HEK293 (cell line): ENCODE measurements around the gene DCAKD.
A peak's percentile ranks its signal among the peaks of the same experiment; 100 is the strongest.

Source experiments
- CTCF ChIA-PET: fragments of 350-600 bp; formaldehyde crosslinking; extraction: SDS; loops from one replicate; lab custom pipeline; 2021; ENCODE audit warnings: antibody characterized with exemption; lab: Yijun Ruan, JAX
- POLR2A ChIA-PET: fragments of 300-600 bp; formaldehyde crosslinking; extraction: SDS; loops from one replicate; lab custom pipeline; 2020; ENCODE audit warnings: antibody characterized with exemption, inconsistent platforms; lab: Yijun Ruan, JAX
- H3K27ac ChIP-seq: fragments of 200-500 bp; sonication (Bioruptor generic); 2 replicates; pipeline ENCODE4 v1.5.1; 2014; ENCODE audit warnings: low read depth, low read length, control low read depth, inconsistent platforms; ENCODE audit errors: extremely low read depth
- H3K36me3 ChIP-seq, 2 experiments: fragments of 200-500 bp in 1 of 2; sonication (Bioruptor generic) in 1 of 2; 1 replicate in 1 of 2; 2 replicates in 1 of 2; pipeline ENCODE4 v1.5.1; 2014 to 2017; ENCODE audit warnings: inconsistent platforms in 2 of 2, low read length in 2 of 2; ENCODE audit not compliant: control insufficient read depth in 2 of 2, insufficient read depth in 1 of 2
- H3K4me1 ChIP-seq: fragments of 200-500 bp; sonication (Bioruptor generic); 2 replicates; pipeline ENCODE4 v1.5.1; 2014; ENCODE audit warnings: mild to moderate bottlenecking, low read length, inconsistent platforms; ENCODE audit not compliant: control insufficient read depth, insufficient read depth
- H3K4me3 ChIP-seq: 2 replicates; pipeline ENCODE4 v1.5.1; 2011; ENCODE audit warnings: low read depth, mild to moderate bottlenecking, control low read depth, low read length, moderate library complexity
- H3K9me3 ChIP-seq: fragments of 200-500 bp; sonication (Bioruptor generic); 2 replicates; pipeline ENCODE4 v1.5.1; 2014; ENCODE audit warnings: low read depth, low read length, inconsistent platforms; ENCODE audit not compliant: control insufficient read depth, insufficient read depth
- BCL11A ChIP-seq: fragments of 450-650 bp; formaldehyde crosslinking; IDR thresholded peaks from 2 replicates; pipeline ENCODE4 v1.5.1; 2016; ENCODE audit warnings: low read depth, missing biosample characterization, missing genetic modification characterization
- BCL11B ChIP-seq: fragments of 450-650 bp; formaldehyde crosslinking; IDR thresholded peaks from 2 replicates; pipeline ENCODE4 v1.5.1; 2016; ENCODE audit warnings: low read depth, missing biosample characterization, missing genetic modification characterization
- GLIS1 ChIP-seq: fragments of 450-650 bp; formaldehyde crosslinking; IDR thresholded peaks from 2 replicates; pipeline ENCODE4 v1.5.1; 2016; ENCODE audit warnings: missing biosample characterization, missing genetic modification characterization
- KLF9 ChIP-seq: fragments of 450-650 bp; formaldehyde crosslinking; IDR thresholded peaks from 2 replicates; pipeline ENCODE4 v1.5.1; 2016; ENCODE audit warnings: missing biosample characterization, missing genetic modification characterization, low read depth
- MEIS1 ChIP-seq: sonication (generic); formaldehyde crosslinking; IDR thresholded peaks from 2 replicates; pipeline ENCODE4 v1.8.1; 2022; ENCODE audit warnings: missing genetic modification reagents, mild to moderate bottlenecking, borderline replicate concordance
- OSR2 ChIP-seq: fragments of 450-650 bp; formaldehyde crosslinking; IDR thresholded peaks from 2 replicates; pipeline ENCODE4 v1.5.1; 2016; ENCODE audit warnings: missing biosample characterization, missing genetic modification characterization
- PRDM1 ChIP-seq: fragments of 450-650 bp; formaldehyde crosslinking; IDR thresholded peaks from 2 replicates; pipeline ENCODE4; 2016; ENCODE audit warnings: missing biosample characterization, missing genetic modification characterization
- ZBTB20 ChIP-seq: fragments of 450-650 bp; formaldehyde crosslinking; IDR thresholded peaks from 2 replicates; pipeline ENCODE4 v1.5.1; 2016; ENCODE audit warnings: missing biosample characterization, missing genetic modification characterization
- ZNF114 ChIP-seq: fragments of 450-650 bp; formaldehyde crosslinking; IDR thresholded peaks from 2 replicates; pipeline ENCODE4 v1.5.0; 2017; ENCODE audit warnings: missing biosample characterization, missing genetic modification characterization
- ZNF354C ChIP-seq: fragments of 450-650 bp; formaldehyde crosslinking; IDR thresholded peaks from 2 replicates; pipeline ENCODE4 v1.5.1; 2016; ENCODE audit warnings: missing biosample characterization, missing genetic modification characterization, low read depth, borderline replicate concordance
- ZNF501 ChIP-seq: fragments of 450-650 bp; formaldehyde crosslinking; IDR thresholded peaks from 2 replicates; pipeline ENCODE4 v1.5.1; 2016; ENCODE audit warnings: missing biosample characterization, missing genetic modification characterization
- ZNF558 ChIP-seq: fragments of 450-650 bp; formaldehyde crosslinking; IDR thresholded peaks from 2 replicates; pipeline ENCODE4 v1.5.1; 2016; ENCODE audit warnings: missing biosample characterization, missing genetic modification characterization
- ZNF560 ChIP-seq: fragments of 450-650 bp; formaldehyde crosslinking; IDR thresholded peaks from 2 replicates; pipeline ENCODE4 v1.5.1; 2017; ENCODE audit warnings: missing biosample characterization, missing genetic modification characterization, borderline replicate concordance
- ZNF571 ChIP-seq: fragments of 450-650 bp; formaldehyde crosslinking; IDR thresholded peaks from 2 replicates; pipeline ENCODE4 v1.5.0; 2017; ENCODE audit warnings: missing biosample characterization, missing genetic modification characterization
- ZNF600 ChIP-seq: fragments of 450-650 bp; formaldehyde crosslinking; IDR thresholded peaks from 2 replicates; pipeline ENCODE4 v1.5.1; 2016; ENCODE audit warnings: missing biosample characterization, missing genetic modification characterization
- ZNF654 ChIP-seq: fragments of 450-650 bp; formaldehyde crosslinking; IDR thresholded peaks from 2 replicates; pipeline ENCODE4 v1.5.1; 2016; ENCODE audit warnings: low read depth, missing biosample characterization, missing genetic modification characterization
- ZNF658 ChIP-seq: fragments of 450-650 bp; formaldehyde crosslinking; IDR thresholded peaks from 2 replicates; pipeline ENCODE4; 2016; ENCODE audit warnings: missing biosample characterization, missing genetic modification characterization
- ZNF670 ChIP-seq: fragments of 450-650 bp; formaldehyde crosslinking; IDR thresholded peaks from 2 replicates; pipeline ENCODE4 v1.5.1; 2016; ENCODE audit warnings: missing biosample characterization, missing genetic modification characterization, low read depth
- ZNF768 ChIP-seq: fragments of 450-650 bp; formaldehyde crosslinking; IDR thresholded peaks from 2 replicates; pipeline ENCODE4 v1.5.1; 2018; ENCODE audit warnings: missing biosample characterization, mild to moderate bottlenecking, missing genetic modification characterization
- ZNF843 ChIP-seq: fragments of 450-650 bp; formaldehyde crosslinking; IDR thresholded peaks from 2 replicates; pipeline ENCODE4 v1.5.1; 2016; ENCODE audit warnings: missing biosample characterization, missing genetic modification characterization
- ZSCAN30 ChIP-seq: fragments of 450-650 bp; IDR thresholded peaks from 2 replicates; pipeline ENCODE4 v1.5.1; 2018; ENCODE audit warnings: missing biosample characterization, mild to moderate bottlenecking, missing genetic modification characterization, moderate library complexity
- TF ChIP-seq, protein P1 (sequence below): fragments of 450-650 bp; formaldehyde crosslinking; IDR thresholded peaks from 2 replicates; pipeline ENCODE4 v1.5.1; 2017; ENCODE audit warnings: missing biosample characterization, missing genetic modification characterization
- TF ChIP-seq, protein P2 (sequence below): fragments of 450-650 bp; formaldehyde crosslinking; IDR thresholded peaks from 2 replicates; pipeline ENCODE4 v1.5.1; 2016; ENCODE audit warnings: missing biosample characterization, missing genetic modification characterization
- TF ChIP-seq, protein P3 (sequence below): fragments of 450-650 bp; formaldehyde crosslinking; IDR thresholded peaks from 2 replicates; pipeline ENCODE4 v1.5.1; 2017; ENCODE audit warnings: missing biosample characterization, missing genetic modification characterization
- TF ChIP-seq, protein P4 (sequence below): IDR thresholded peaks from 2 replicates; pipeline ENCODE4 v1.6.1; 2011; ENCODE audit warnings: mild to moderate bottlenecking, low read depth, low read length, borderline replicate concordance
- TF ChIP-seq, protein P5 (sequence below): fragments of 450-650 bp; formaldehyde crosslinking; IDR thresholded peaks from 2 replicates; pipeline ENCODE4 v1.5.1; 2017; ENCODE audit warnings: missing biosample characterization, mild to moderate bottlenecking, missing genetic modification characterization, moderate library complexity
- TF ChIP-seq, protein P6 (sequence below): fragments of 450-650 bp; formaldehyde crosslinking; IDR thresholded peaks from 2 replicates; pipeline ENCODE4 v1.5.1; 2016; ENCODE audit warnings: missing biosample characterization, missing genetic modification characterization
- TF ChIP-seq, protein P7 (sequence below): fragments of 450-650 bp; formaldehyde crosslinking; IDR thresholded peaks from 2 replicates; pipeline ENCODE4 v1.5.1; 2016; ENCODE audit warnings: missing biosample characterization, missing genetic modification characterization

Gene DCAKD

DNA sequence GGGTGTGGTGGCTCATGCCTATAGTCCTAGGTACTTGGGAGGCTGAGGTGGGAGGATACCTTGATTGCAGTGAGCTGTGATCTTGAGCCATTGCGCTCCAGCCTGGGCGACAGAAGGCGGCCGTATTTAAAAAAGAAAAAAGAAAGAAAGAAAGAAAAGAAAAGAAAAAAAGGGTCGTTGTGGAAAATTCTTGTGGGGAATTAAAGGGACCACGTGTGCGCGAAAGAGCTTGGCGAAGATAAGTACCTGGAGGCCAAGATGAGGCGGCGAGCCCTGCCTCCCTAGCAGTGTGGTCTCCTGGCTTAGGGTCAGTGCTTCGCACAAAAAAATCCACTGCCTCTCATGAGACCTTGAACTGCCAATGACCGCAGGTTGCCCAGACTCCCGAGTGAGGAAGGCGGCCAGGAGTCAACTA, 9.0 kb upstream of the DCAKD start:
- H3K4me3 ChIP-seq, result peak overlapping the region; percentile 79
- peaks cover 9% of the 10 kb centered on the region for H3K4me1 ChIP-seq
- POLR2A ChIA-PET, result interaction anchor here (0.6 to 2.1 kb wide), 19 partner anchors 10 to 161 kb away, joined by 3 to 56 read pairs (median 4); partner anchors contain the start of genes DCAKD, EFTUD2, HEXIM1 and HEXIM2
- peaks cover 0 to 3% of the 10 kb centered on the region in 2 experiments; a peak in 2 of 3 replicates for H3K36me3 ChIP-seq
- no peaks in the 10 kb centered on the region for H3K9me3 ChIP-seq
- CTCF ChIA-PET, result interaction anchor here (0.6 to 1.2 kb wide), 4 partner anchors 60 to 149 kb away, joined by 3 to 4 read pairs (median 3); partner anchors contain the start of gene ACBD4
- H3K27ac ChIP-seq, result peak overlapping the region; percentile 82
- TF ChIP-seq, protein P1, sequence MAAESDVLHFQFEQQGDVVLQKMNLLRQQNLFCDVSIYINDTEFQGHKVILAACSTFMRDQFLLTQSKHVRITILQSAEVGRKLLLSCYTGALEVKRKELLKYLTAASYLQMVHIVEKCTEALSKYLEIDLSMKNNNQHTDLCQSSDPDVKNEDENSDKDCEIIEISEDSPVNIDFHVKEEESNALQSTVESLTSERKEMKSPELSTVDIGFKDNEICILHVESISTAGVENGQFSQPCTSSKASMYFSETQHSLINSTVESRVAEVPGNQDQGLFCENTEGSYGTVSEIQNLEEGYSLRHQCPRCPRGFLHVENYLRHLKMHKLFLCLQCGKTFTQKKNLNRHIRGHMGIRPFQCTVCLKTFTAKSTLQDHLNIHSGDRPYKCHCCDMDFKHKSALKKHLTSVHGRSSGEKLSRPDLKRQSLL (tag by site-specific recombination), result no peak
- TF ChIP-seq ZNF571 (tag by site-specific recombination), result no peak
- TF ChIP-seq ZNF558 (tag by site-specific recombination), result no peak
- no peak for TF ChIP-seq ZNF670
- TF ChIP-seq, protein P2, sequence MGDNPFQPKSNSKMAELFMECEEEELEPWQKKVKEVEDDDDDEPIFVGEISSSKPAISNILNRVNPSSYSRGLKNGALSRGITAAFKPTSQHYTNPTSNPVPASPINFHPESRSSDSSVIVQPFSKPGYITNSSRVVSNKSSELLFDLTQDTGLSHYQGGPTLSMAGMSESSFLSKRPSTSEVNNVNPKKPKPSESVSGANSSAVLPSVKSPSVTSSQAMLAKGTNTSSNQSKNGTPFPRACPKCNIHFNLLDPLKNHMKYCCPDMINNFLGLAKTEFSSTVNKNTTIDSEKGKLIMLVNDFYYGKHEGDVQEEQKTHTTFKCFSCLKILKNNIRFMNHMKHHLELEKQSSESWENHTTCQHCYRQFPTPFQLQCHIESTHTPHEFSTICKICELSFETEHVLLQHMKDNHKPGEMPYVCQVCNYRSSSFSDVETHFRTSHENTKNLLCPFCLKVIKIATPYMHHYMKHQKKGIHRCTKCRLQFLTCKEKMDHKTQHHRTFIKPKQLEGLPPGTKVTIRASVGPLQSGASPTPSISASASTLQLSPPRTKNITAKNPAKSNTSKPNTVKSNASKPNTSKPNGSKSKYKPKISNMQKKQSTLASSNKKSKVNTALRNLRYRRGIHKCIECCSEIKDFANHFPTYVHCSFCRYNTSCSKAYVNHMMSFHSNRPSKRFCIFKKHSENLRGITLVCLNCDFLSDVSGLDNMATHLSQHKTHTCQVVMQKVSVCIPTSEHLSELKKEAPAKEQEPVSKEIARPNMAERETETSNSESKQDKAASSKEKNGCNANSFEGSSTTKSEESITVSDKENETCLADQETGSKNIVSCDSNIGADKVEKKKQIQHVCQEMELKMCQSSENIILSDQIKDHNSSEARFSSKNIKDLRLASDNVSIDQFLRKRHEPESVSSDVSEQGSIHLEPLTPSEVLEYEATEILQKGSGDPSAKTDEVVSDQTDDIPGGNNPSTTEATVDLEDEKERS (tag by site-specific recombination), result no peak
- TF ChIP-seq ZBTB20 (tag by site-specific recombination), result no peak
- TF ChIP-seq ZNF560 (tag by site-specific recombination), result no peak
- 0 out of 2 replicates have a peak, but pooled peaks have one; percentile 16 for TF ChIP-seq KLF9 (tag by site-specific recombination)
- no peak for TF ChIP-seq ZNF354C (tag by site-specific recombination)
- TF ChIP-seq, protein P3, sequence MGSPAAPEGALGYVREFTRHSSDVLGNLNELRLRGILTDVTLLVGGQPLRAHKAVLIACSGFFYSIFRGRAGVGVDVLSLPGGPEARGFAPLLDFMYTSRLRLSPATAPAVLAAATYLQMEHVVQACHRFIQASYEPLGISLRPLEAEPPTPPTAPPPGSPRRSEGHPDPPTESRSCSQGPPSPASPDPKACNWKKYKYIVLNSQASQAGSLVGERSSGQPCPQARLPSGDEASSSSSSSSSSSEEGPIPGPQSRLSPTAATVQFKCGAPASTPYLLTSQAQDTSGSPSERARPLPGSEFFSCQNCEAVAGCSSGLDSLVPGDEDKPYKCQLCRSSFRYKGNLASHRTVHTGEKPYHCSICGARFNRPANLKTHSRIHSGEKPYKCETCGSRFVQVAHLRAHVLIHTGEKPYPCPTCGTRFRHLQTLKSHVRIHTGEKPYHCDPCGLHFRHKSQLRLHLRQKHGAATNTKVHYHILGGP (tag by site-specific recombination), result no peak
- no peak for TF ChIP-seq ZSCAN30 (tag by site-specific recombination)
- TF ChIP-seq PRDM1 (tag by site-specific recombination), result no peak
- TF ChIP-seq, protein P4, sequence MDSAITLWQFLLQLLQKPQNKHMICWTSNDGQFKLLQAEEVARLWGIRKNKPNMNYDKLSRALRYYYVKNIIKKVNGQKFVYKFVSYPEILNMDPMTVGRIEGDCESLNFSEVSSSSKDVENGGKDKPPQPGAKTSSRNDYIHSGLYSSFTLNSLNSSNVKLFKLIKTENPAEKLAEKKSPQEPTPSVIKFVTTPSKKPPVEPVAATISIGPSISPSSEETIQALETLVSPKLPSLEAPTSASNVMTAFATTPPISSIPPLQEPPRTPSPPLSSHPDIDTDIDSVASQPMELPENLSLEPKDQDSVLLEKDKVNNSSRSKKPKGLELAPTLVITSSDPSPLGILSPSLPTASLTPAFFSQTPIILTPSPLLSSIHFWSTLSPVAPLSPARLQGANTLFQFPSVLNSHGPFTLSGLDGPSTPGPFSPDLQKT, result no peak
- 0 out of 2 replicates have a peak, but pooled peaks have one; percentile 40 for TF ChIP-seq ZNF600
- no peak for TF ChIP-seq MEIS1 (CRISPR knock-in tag)
- TF ChIP-seq, protein P5, sequence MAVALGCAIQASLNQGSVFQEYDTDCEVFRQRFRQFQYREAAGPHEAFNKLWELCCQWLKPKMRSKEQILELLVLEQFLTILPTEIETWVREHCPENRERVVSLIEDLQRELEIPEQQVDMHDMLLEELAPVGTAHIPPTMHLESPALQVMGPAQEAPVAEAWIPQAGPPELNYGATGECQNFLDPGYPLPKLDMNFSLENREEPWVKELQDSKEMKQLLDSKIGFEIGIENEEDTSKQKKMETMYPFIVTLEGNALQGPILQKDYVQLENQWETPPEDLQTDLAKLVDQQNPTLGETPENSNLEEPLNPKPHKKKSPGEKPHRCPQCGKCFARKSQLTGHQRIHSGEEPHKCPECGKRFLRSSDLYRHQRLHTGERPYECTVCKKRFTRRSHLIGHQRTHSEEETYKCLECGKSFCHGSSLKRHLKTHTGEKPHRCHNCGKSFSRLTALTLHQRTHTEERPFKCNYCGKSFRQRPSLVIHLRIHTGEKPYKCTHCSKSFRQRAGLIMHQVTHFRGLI (tag by site-specific recombination), result 0 out of 2 replicates have a peak, but pooled peaks have one; percentile 23
- TF ChIP-seq ZNF843 (tag by site-specific recombination), result 0 out of 2 replicates have a peak, but pooled peaks have one; percentile 13
- no peak for TF ChIP-seq ZNF654
- TF ChIP-seq ZNF501 (tag by site-specific recombination), result peak; percentile 38; the same call in 1 of the 2 replicates
- no peak for TF ChIP-seq ZNF114
- TF ChIP-seq BCL11A, result no peak
- TF ChIP-seq ZNF768 (tag by site-specific recombination), result no peak
- TF ChIP-seq BCL11B, result no peak
- TF ChIP-seq GLIS1 (tag by site-specific recombination), result no peak
- 0 out of 2 replicates have a peak, but pooled peaks have one; percentile 8 for TF ChIP-seq OSR2 (tag by site-specific recombination)
- TF ChIP-seq, protein P6, sequence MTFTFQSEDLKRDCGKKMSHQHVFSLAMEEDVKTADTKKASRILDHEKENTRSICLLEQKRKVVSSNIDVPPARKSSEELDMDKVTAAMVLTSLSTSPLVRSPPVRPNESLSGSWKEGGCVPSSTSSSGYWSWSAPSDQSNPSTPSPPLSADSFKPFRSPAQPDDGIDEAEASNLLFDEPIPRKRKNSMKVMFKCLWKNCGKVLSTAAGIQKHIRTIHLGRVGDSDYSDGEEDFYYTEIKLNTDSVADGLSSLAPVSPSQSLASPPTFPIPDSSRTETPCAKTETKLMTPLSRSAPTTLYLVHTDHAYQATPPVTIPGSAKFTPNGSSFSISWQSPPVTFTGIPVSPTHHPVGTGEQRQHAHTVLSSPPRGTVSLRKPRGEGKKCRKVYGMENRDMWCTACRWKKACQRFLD (tag by site-specific recombination), result no peak
- TF ChIP-seq ZNF658 (tag by site-specific recombination), result no peak
- TF ChIP-seq, protein P7, sequence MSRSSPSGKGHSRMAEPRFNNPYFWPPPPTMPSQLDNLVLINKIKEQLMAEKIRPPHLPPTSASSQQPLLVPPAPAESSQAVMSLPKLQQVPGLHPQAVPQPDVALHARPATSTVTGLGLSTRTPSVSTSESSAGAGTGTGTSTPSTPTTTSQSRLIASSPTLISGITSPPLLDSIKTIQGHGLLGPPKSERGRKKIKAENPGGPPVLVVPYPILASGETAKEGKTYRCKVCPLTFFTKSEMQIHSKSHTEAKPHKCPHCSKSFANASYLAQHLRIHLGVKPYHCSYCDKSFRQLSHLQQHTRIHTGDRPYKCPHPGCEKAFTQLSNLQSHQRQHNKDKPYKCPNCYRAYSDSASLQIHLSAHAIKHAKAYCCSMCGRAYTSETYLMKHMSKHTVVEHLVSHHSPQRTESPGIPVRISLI (tag by site-specific recombination), result peak; percentile 28; the same call in 1 of the 2 replicates
